MM.1S (cell line): ENCODE results near the gene BACE2.

Experiments
- DNase-seq: peaks from one replicate; pipeline ENCODE4 v3.0.0-alpha.2; 2015
- H2AFZ ChIP-seq: fragments of 300-600 bp; sonication (generic); 2 replicates; pipeline ENCODE4 v1.6.0; 2016; ENCODE audit warnings: antibody characterized with exemption, low read length
- H3F3A ChIP-seq: fragments of 300-600 bp; sonication (generic); 2 replicates; pipeline ENCODE4 v1.6.1; 2016; ENCODE audit warnings: mild to moderate bottlenecking, antibody characterized with exemption, low read length, moderate library complexity, mixed read lengths; ENCODE audit not compliant: insufficient read depth
- H3K27ac ChIP-seq: fragments of 300-600 bp; sonication (generic); 2 replicates; pipeline ENCODE4 v1.5.1; 2016; ENCODE audit warnings: mild to moderate bottlenecking, low read length
- H3K27me3 ChIP-seq: fragments of 300-600 bp; sonication (generic); replicated peaks from 2 replicates; pipeline ENCODE4 v1.6.0; 2016; ENCODE audit warnings: low read length; ENCODE audit not compliant: insufficient read depth
- H3K36me3 ChIP-seq: fragments of 300-600 bp; sonication (generic); replicated peaks from 2 replicates; pipeline ENCODE4 v1.6.1; 2016; ENCODE audit warnings: mild to moderate bottlenecking, low read length, mixed read lengths; ENCODE audit not compliant: insufficient read depth
- H3K4me1 ChIP-seq: fragments of 300-600 bp; sonication (generic); 2 replicates; pipeline ENCODE4 v1.6.1; 2016; ENCODE audit warnings: low read length, mixed read lengths
- H3K4me2 ChIP-seq: fragments of 300-600 bp; sonication (generic); 2 replicates; pipeline ENCODE4 v1.6.0; 2016; ENCODE audit warnings: low read depth, low read length
- H3K4me3 ChIP-seq: fragments of 300-600 bp; sonication (generic); 2 replicates; pipeline ENCODE4 v1.5.1; 2016; ENCODE audit warnings: low read length, mixed read lengths
- H3K79me2 ChIP-seq: fragments of 300-600 bp; sonication (generic); 2 replicates; pipeline ENCODE4 v1.6.1; 2016; ENCODE audit warnings: mixed run types, low read length, mixed read lengths
- H3K9ac ChIP-seq: fragments of 300-600 bp; sonication (generic); 2 replicates; pipeline ENCODE4 v1.6.1; 2016; ENCODE audit warnings: low read length, mixed read lengths
- H3K9me2 ChIP-seq: fragments of 300-600 bp; sonication (generic); replicated peaks from 2 replicates; pipeline ENCODE4 v1.6.1; 2016; ENCODE audit warnings: mild to moderate bottlenecking, low read length, mixed read lengths; ENCODE audit not compliant: insufficient read depth
- H3K9me3 ChIP-seq: fragments of 300-600 bp; sonication (generic); replicated peaks from 2 replicates; pipeline ENCODE4 v1.6.1; 2016; ENCODE audit warnings: mild to moderate bottlenecking, low read length, mixed read lengths; ENCODE audit not compliant: insufficient read depth
- H4K20me1 ChIP-seq: fragments of 300-600 bp; sonication (generic); 2 replicates; pipeline ENCODE4 v1.6.1; 2016; ENCODE audit warnings: mild to moderate bottlenecking, low read length, moderate library complexity, mixed read lengths; ENCODE audit not compliant: insufficient read depth
- CTCF ChIP-seq: fragments of 300-600 bp; sonication (generic); IDR thresholded peaks from 2 replicates; pipeline ENCODE4 v1.5.1; 2016; ENCODE audit warnings: antibody characterized with exemption, low read length, mixed read lengths
- EZH2 ChIP-seq: fragments of 300-600 bp; sonication (generic); optimal IDR thresholded peaks from 2 replicates; pipeline ENCODE3; 2017; ENCODE audit warnings: low read depth, mild to moderate bottlenecking, antibody characterized with exemption, low read length, mixed read lengths
- EZH2phosphoT487 ChIP-seq: fragments of 300-600 bp; sonication (generic); IDR thresholded peaks from 2 replicates; pipeline ENCODE4 v1.6.1; 2018; ENCODE audit warnings: antibody characterized with exemption, low read length

BACE2 gene

GRCh38 chr21:41219498-41220207 lies 51.7 kb downstream of the BACE2 start:
- H3K27ac ChIP-seq: no peak overlapping the region
- 0 out of 2 replicates have a peak, but pooled peaks cover 4% of the 10 kb centered on the region for H3K27me3 ChIP-seq
- H3K9ac ChIP-seq: no peak overlapping the region
- no peaks in the 10 kb centered on the region for H3K36me3 ChIP-seq
- no peaks in the 10 kb centered on the region for H3F3A ChIP-seq
- no peaks in the 10 kb centered on the region for H3K4me1 ChIP-seq
- no peak overlapping the region for H2AFZ ChIP-seq
- DNase-seq: no peak
- no peak overlapping the region for H3K4me3 ChIP-seq
- no peaks in the 10 kb centered on the region for H3K9me3 ChIP-seq
- no peak overlapping the region for H3K4me2 ChIP-seq
- no peaks in the 10 kb centered on the region for H3K9me2 ChIP-seq
- H4K20me1 ChIP-seq: no peaks in the 10 kb centered on the region
- no peak for TF ChIP-seq CTCF
- TF ChIP-seq EZH2: no peak
- H3K79me2 ChIP-seq: no peaks in the 10 kb centered on the region

GRCh38 chr21:41220208-41220733 lies 52.3 kb downstream of the BACE2 start:
- Histone ChIP-seq H3K4me3 (no peak overlapping the region), H3K9me2 (no peaks in the 10 kb centered on the region), H3K36me3 (no peaks in the 10 kb centered on the region), H3K4me1 (no peaks in the 10 kb centered on the region), H3K9me3 (no peaks in the 10 kb centered on the region), H3K27me3 (0 out of 2 replicates have a peak, but pooled peaks cover 4% of the 10 kb centered on the region), H3K4me2 (no peak overlapping the region), H3F3A (no peaks in the 10 kb centered on the region), H3K79me2 (no peaks in the 10 kb centered on the region), H2AFZ (no peak overlapping the region), H4K20me1 (no peaks in the 10 kb centered on the region), H3K27ac (no peak overlapping the region), H3K9ac (no peak overlapping the region)
- no peak for DNase-seq
- TF ChIP-seq EZH2: no peak
- TF ChIP-seq EZH2phosphoT487: no peak
- TF ChIP-seq CTCF: no peak

GRCh38 chr21:41222247-41223068 lies 54.5 kb downstream of the BACE2 start:
- Histone ChIP-seq H3K4me2 (no peak overlapping the region), H3F3A (no peaks in the 10 kb centered on the region)

More at GRCh38 chr21:41222247-41223068, 54.5 kb downstream of the BACE2 start:
- Histone ChIP-seq H3K9me3 (no peaks in the 10 kb centered on the region), H3K36me3 (no peaks in the 10 kb centered on the region), H4K20me1 (no peaks in the 10 kb centered on the region), H3K9ac (no peak overlapping the region), H3K27ac (no peak overlapping the region), H3K9me2 (no peaks in the 10 kb centered on the region), H3K27me3 (no peaks in the 10 kb centered on the region), H2AFZ (no peak overlapping the region), H3K4me1 (no peaks in the 10 kb centered on the region), H3K4me3 (no peak overlapping the region), H3K79me2 (no peaks in the 10 kb centered on the region)
- TF ChIP-seq CTCF (no peak), EZH2 (no peak), EZH2phosphoT487 (no peak)
- DNase-seq: no peak
